Measurements from ENCODE around the gene MGAT4B. TPM values are rescaled to one million over a fixed set of nuclear protein-coding genes. Genes with fewer than 3 reads are reported as not detected.
A peak's percentile ranks its signal among the peaks of the same experiment; 100 is the strongest.

The MGAT4B gene
- total RNA-seq, 2 experiments from 2014 or later, result 61.1 to 96.5 TPM

GRCh38 chr5:179822059-179822432 is 15.4 kb upstream of the MGAT4B start:
- intact Hi-C loops (cut with micrococcal nuclease; ENCODE audit: unreplicated experiment), result loop anchor here (10.0 kb wide), 1 partner anchor 673 kb away; the partner anchor contains the start of gene CNOT6
- Histone ChIP-seq H2AFZ (ENCODE audit: low read length) (no peak overlapping the region), H3K9me3 (ENCODE audit: low read length) (no peaks in the 10 kb centered on the region), H3K4me2 (ENCODE audit: low read length) (peak overlapping the region; percentile 95), H4K20me1 (ENCODE audit: insufficient read depth, low read length) (peaks cover 4% of the 10 kb centered on the region; the same call in 1 of the 2 replicates), H3K4me1 (ENCODE audit: insufficient read depth, low read length, poor library complexity, severe bottlenecking) (peaks cover 32% of the 10 kb centered on the region), H3K9me2 (ENCODE audit: insufficient read depth, low read length) (no peaks in the 10 kb centered on the region), H3K4me3 (ENCODE audit: low read depth, low read length, poor library complexity, severe bottlenecking) (peak overlapping the region; percentile 99), H3K36me3 (ENCODE audit: insufficient read depth, low read length) (peaks cover 43% of the 10 kb centered on the region), H3K27ac (ENCODE audit: low read depth, low read length, poor library complexity, severe bottlenecking) (no peak overlapping the region), H3K79me2 (ENCODE audit: insufficient read depth, low read depth, low read length) (peaks cover 22% of the 10 kb centered on the region; the same call in 1 of the 2 replicates)
- BruUV-seq (replicated peaks), result TSS peak; percentile 75
- ChIA-PET POLR2A (interaction anchor here (0.8 to 1.3 kb wide), 3 partner anchors 11 to 59 kb away, joined by 4 to 6 read pairs (median 5); no protein-coding TSS in a partner anchor), CTCF (ENCODE audit: unreplicated experiment) (no interaction called here)
- no peak for DNase-seq (ENCODE audit: low spot score)
- TF ChIP-seq CTCF (conservative IDR thresholded peaks at IDR 0.05; ENCODE audit: low read length) (no peak), EZH2phosphoT487 (IDR thresholded peaks at IDR 0.05; ENCODE audit: borderline replicate concordance, low read depth, low read length) (no peak)

GRCh38 chr5:179821298-179822058 is 14.8 kb upstream of the MGAT4B start:
- no TSS peak for BruUV-seq (replicated peaks)
- Histone ChIP-seq H3K27ac (ENCODE audit: low read depth, low read length, poor library complexity, severe bottlenecking) (peak overlapping the region; percentile 59), H4K20me1 (ENCODE audit: insufficient read depth, low read length) (peaks cover 4% of the 10 kb centered on the region; the same call in 1 of the 2 replicates), H3K79me2 (ENCODE audit: insufficient read depth, low read depth, low read length) (peaks cover 22% of the 10 kb centered on the region; the same call in 1 of the 2 replicates), H3K9me2 (ENCODE audit: insufficient read depth, low read length) (no peaks in the 10 kb centered on the region), H3K4me1 (ENCODE audit: insufficient read depth, low read length, poor library complexity, severe bottlenecking) (peaks cover 32% of the 10 kb centered on the region), H3K36me3 (ENCODE audit: insufficient read depth, low read length) (peaks cover 37% of the 10 kb centered on the region), H2AFZ (ENCODE audit: low read length) (no peak overlapping the region), H3K4me2 (ENCODE audit: low read length) (peak overlapping the region; percentile 95), H3K9me3 (ENCODE audit: low read length) (no peaks in the 10 kb centered on the region), H3K4me3 (ENCODE audit: low read depth, low read length, poor library complexity, severe bottlenecking) (peak overlapping the region; percentile 99)
- DNase-seq (ENCODE audit: low spot score), result peak; percentile 80
- CTCF ChIA-PET (ENCODE audit: unreplicated experiment), result no interaction called here
- intact Hi-C loops (cut with micrococcal nuclease; ENCODE audit: unreplicated experiment), result loop anchor here (10.0 kb wide), 1 partner anchor 673 kb away; the partner anchor contains the start of gene CNOT6
- POLR2A ChIA-PET, result interaction anchor here (0.5 to 1.3 kb wide), 4 partner anchors 10 to 147 kb away, joined by 4 to 6 read pairs (median 4); no protein-coding TSS in a partner anchor
- TF ChIP-seq CTCF (conservative IDR thresholded peaks at IDR 0.05; ENCODE audit: low read length) (0 out of 2 replicates have a peak, but pooled peaks have one; percentile 24), EZH2phosphoT487 (IDR thresholded peaks at IDR 0.05; ENCODE audit: borderline replicate concordance, low read depth, low read length) (no peak)
